Measurements from ENCODE around the gene MOGAT3.

DNA sequence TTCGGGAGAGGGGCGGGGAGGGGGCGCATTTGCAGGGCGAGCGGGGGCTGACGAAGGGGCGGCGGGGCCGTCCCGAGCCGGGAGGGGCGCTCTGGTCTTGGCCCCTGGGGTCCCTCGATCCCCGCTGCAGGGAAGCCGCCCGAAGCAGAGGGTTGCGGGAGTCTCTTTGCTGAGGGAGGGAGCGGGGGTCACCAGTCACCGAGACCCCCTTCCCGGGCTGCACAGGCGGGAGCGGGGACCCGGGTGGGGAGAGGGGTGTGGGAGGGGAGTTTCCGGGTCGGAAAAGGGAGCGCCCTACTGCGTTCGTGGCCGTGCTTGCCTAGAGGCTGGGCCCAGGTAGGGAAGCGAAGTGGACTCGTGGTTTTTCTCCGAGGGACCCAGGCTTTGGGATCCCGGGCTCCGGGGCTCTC, 46.1 kb downstream of the MOGAT3 start:
- TF ChIP-seq, protein P1, sequence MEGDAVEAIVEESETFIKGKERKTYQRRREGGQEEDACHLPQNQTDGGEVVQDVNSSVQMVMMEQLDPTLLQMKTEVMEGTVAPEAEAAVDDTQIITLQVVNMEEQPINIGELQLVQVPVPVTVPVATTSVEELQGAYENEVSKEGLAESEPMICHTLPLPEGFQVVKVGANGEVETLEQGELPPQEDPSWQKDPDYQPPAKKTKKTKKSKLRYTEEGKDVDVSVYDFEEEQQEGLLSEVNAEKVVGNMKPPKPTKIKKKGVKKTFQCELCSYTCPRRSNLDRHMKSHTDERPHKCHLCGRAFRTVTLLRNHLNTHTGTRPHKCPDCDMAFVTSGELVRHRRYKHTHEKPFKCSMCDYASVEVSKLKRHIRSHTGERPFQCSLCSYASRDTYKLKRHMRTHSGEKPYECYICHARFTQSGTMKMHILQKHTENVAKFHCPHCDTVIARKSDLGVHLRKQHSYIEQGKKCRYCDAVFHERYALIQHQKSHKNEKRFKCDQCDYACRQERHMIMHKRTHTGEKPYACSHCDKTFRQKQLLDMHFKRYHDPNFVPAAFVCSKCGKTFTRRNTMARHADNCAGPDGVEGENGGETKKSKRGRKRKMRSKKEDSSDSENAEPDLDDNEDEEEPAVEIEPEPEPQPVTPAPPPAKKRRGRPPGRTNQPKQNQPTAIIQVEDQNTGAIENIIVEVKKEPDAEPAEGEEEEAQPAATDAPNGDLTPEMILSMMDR (IDR thresholded peaks at IDR 0.05; ENCODE audit: low read length): no peak
- no peak for TF ChIP-seq EZH2 (IDR thresholded peaks at IDR 0.05; ENCODE audit: borderline replicate concordance, low read length)

Measured in OCI-LY1 (cell line).